Mucosa of descending colon (tissue), 3 donors: ENCODE measurements around the gene TMPRSS3. TPM values are rescaled to one million over a fixed set of nuclear protein-coding genes. Genes with fewer than 3 reads are reported as not detected.

Source experiments
- ATAC-seq: fragments of 200-7000 bp; cut with Tn5 transposase; one replicate; pipeline ENCODE4 v1.9.1; 2020; ENCODE audit warnings: mild to moderate bottlenecking, moderate library complexity
- DNase-seq, 3 donors: peaks; one replicate each; pipeline ENCODE4 v3.0.0-alpha.2; 2020
- H3K36me3 ChIP-seq: fragments of 200-600 bp; one replicate; pipeline ENCODE4 v1.8.0; 2021; ENCODE audit warnings: low read depth, mild to moderate bottlenecking
- H3K4me1 ChIP-seq: fragments of 200-600 bp; one replicate; pipeline ENCODE4 v1.8.0; 2021; ENCODE audit warnings: low read depth, mild to moderate bottlenecking
- H3K4me3 ChIP-seq: fragments of 200-600 bp; one replicate; pipeline ENCODE4 v1.8.0; 2021; ENCODE audit warnings: mild to moderate bottlenecking
- H3K9me3 ChIP-seq: fragments of 200-600 bp; one replicate; pipeline ENCODE4 v1.8.0; 2021; ENCODE audit warnings: mild to moderate bottlenecking
- intact Hi-C, 2 donors: fragments of 100-400 bp; cut with DNase I in 1 of 2; cut with micrococcal nuclease in 1 of 2; formaldehyde crosslinking; loops; one replicate each; pipeline versions ENCODE4 v1.11.0 to v1.11.1; 2022; cut with DNase I, micrococcal nuclease
- total RNA-seq, 3 donors: library from RNA; stranded (reverse); fragmentation: NEBNext Ultra II Directional in 2 of 3; extraction: Animal tissue kit (Norgen Biotek cat#: 25700) in 2 of 3; gene quantifications; one replicate each; pipeline versions ENCODE4 v1.2.1 to v1.2.4, GENCODE V29; 2021 to 2023
- TF ChIP-seq, protein P1 (sequence below): fragments of 200-600 bp; IDR thresholded peaks from one replicate; pipeline ENCODE4 v1.8.0; 2022; ENCODE audit warnings: antibody characterized with exemption, mild to moderate bottlenecking
- donor health status: DM: no; HTN: no; CAD: no; lungs with moderate emphysema.
- donor health status: DM: no; HTN: no; CAD: no.
- donor health status: DM: no; HTN: yes; CAD: no.

Gene TMPRSS3
- total RNA-seq, 3 donors from 2014 or later = 0.35 to 0.72 (median 0.69) TPM

DNA sequence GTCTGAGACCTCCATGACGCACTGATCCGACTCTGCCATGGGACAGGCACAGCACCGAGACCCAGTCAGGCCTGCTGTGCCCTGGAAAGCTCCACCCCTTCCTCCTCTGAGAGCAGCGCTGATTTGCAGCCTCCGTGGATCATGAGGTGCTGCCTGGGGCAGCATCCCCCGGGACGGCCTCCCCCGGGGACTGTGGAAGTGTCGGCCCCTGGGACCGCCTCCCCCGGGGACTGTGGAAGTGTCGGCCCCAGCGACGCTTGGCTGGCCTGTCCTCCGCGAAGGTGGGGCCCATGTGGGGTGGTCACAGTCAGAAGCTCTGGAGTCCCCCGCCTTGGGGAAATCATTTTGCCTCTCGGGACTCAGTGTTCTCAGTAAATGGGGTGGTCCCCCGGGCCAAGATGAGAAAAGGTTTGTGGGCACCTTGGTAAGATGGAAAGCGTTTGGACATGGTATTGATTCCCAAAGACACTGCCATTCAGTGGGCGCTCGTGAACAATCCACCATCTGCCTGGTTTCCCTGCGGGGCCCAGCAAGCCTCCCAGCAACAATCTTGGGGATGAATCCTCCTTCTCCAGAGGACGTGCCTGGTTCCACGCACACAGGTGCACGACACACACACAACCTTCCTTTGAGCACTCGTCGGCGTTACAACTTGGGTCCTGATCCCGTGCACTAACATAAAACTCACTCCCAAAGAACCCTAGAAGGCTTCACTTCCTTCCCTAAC, 48.1 kb downstream of the TMPRSS3 start:
- ATAC-seq (no peak), DNase-seq (no peak)
- no peaks in the 10 kb centered on the region for H3K36me3 ChIP-seq
- H3K4me3 ChIP-seq = no peak overlapping the region
- no peaks in the 10 kb centered on the region for H3K4me1 ChIP-seq
- intact Hi-C loops = no loop called here
- no peaks in the 10 kb centered on the region for H3K9me3 ChIP-seq
- TF ChIP-seq, protein P1, sequence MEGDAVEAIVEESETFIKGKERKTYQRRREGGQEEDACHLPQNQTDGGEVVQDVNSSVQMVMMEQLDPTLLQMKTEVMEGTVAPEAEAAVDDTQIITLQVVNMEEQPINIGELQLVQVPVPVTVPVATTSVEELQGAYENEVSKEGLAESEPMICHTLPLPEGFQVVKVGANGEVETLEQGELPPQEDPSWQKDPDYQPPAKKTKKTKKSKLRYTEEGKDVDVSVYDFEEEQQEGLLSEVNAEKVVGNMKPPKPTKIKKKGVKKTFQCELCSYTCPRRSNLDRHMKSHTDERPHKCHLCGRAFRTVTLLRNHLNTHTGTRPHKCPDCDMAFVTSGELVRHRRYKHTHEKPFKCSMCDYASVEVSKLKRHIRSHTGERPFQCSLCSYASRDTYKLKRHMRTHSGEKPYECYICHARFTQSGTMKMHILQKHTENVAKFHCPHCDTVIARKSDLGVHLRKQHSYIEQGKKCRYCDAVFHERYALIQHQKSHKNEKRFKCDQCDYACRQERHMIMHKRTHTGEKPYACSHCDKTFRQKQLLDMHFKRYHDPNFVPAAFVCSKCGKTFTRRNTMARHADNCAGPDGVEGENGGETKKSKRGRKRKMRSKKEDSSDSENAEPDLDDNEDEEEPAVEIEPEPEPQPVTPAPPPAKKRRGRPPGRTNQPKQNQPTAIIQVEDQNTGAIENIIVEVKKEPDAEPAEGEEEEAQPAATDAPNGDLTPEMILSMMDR = no peak

GRCh38 chr21:42346866-42347600, 48.8 kb downstream of the TMPRSS3 start:
- H3K36me3 ChIP-seq = no peaks in the 10 kb centered on the region
- intact Hi-C loops = no loop called here
- ATAC-seq (peak; percentile 35), DNase-seq (no peak)
- H3K4me3 ChIP-seq = no peak overlapping the region
- H3K4me1 ChIP-seq = no peaks in the 10 kb centered on the region
- TF ChIP-seq, protein P1 = no peak
- H3K9me3 ChIP-seq = no peaks in the 10 kb centered on the region

DNA sequence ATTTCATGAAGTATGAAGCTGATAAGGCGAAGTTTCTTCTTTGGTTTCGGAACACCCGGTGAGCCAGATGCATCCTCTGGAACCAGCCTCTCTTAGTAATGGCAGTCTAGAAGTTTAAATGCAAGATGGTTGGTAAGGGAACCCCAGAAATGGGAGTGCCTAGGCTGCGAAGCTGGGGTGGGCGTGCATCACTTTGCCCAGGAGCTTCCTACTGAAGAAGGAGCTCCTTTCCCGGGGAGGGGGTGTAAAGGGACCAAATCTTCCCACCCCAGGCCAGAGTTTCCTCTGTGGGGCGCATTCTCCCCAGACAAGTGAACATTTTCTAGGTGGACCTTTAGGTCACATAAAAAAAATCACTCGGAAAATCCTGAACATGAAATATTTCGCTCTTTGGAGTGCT, 49.4 kb downstream of the TMPRSS3 start:
- intact Hi-C loops = no loop called here
- no peaks in the 10 kb centered on the region for H3K9me3 ChIP-seq
- ATAC-seq (no peak), DNase-seq (no peak)
- no peaks in the 10 kb centered on the region for H3K36me3 ChIP-seq
- TF ChIP-seq, protein P1 = no peak
- H3K4me3 ChIP-seq = no peak overlapping the region
- no peaks in the 10 kb centered on the region for H3K4me1 ChIP-seq

DNA sequence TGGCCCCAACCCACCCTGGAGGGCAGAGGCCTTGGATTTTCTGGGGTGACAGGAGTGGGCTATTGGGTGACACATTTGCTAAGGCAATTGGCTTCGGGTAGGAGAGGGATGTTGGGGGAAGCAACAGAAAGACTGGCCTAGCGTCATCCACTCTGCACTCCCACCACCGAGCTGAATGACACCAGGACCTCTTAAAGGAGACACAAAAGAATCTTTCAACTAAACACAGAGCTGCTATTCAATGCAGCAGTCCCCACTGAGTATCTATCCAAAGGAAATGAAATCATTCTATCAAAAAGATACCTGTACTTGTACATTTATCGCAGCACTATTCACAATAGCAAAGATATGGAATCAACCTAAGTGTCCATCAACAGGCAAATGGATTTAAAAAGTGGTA, 51.2 kb downstream of the TMPRSS3 start:
- ATAC-seq (no peak), DNase-seq (no peak)
- no peaks in the 10 kb centered on the region for H3K36me3 ChIP-seq
- TF ChIP-seq, protein P1 = no peak
- H3K9me3 ChIP-seq = no peaks in the 10 kb centered on the region
- no peaks in the 10 kb centered on the region for H3K4me1 ChIP-seq
- H3K4me3 ChIP-seq = no peak overlapping the region
- intact Hi-C loops = no loop called here

DNA sequence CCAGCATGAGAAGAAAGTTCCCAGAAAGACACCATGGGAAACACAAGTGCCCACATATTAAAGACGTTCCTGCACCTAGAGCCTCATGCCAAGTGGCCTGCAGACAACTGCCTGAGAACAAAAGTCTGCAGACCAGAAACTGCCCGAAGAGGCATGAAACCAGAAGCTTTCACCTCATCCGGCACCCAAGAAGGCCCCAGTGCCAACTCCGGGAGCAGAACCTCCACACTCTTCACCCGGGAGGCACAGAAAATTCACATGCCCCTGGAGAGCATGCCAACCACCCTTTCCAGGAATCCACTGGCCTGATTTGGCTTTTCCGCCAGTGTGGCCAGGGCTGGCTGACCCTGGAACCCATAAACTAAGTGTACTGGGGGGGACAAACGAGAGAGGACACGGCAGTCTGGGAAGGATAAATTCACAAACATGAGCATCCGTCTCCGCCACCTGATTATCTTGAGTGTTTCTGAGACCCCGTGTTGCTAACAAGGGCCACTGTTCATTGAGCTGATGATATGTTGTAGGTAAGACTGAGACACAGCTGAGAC, 51.8 kb downstream of the TMPRSS3 start:
- Histone ChIP-seq H3K36me3 (no peaks in the 10 kb centered on the region), H3K4me3 (no peak overlapping the region), H3K4me1 (no peaks in the 10 kb centered on the region), H3K9me3 (no peaks in the 10 kb centered on the region)
- TF ChIP-seq, protein P1 = no peak
- DNase-seq (no peak), ATAC-seq (no peak)
- intact Hi-C loops = no loop called here
